ENCODE results near the gene OTUB2. TPM values are rescaled to one million over a fixed set of nuclear protein-coding genes. Genes with fewer than 3 reads are reported as not detected.

Gene OTUB2
- total RNA-seq, 4 donors from 2014 or later: 0.11 TPM; not detected in 3

DNA sequence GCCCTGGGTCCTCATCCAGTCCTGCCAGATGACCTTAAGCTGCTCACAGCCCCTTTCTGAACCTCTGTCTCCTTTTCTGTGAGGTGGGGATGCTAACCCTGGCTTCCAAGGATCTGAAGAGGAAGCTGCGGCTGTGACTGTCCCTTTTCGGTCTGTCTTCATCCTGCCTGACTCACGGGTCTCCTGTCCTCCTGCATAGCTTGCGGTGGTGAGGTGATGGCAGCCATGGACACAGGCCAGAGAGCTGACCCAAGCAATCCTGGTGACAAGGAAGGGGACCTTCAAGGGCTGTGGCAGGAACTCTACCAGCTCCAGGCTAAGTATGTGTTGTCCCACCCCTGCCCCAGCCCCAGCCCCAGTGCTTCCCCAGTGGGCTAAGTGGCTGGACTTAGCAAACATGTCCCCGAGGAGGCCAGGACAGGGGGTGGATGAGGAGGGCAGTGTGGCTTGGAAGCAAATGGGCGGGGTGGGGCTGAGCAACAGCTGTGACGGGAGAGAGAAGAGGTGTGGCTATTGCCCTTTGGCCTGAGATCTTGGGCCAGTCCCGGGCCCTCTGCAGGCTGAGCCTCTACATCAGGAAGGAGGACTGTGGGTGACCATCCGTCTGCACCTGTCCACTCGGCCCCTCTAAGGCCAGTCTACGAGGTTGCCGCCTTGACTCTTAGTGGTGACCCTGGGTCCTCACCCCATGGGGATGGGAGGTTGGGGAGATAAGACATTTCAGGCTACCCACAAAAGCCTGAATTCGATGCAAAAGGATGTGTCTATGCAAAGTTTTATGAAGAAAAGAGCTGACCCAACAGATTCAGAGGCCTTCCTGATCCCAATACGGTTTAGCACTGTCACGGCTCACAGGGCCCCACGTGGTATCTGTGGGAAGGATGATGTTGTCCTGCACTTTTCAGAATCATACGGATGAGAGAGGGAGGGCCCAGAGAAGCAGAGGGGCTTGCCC is 27.9 kb upstream of the OTUB2 start:
- TF ChIP-seq, protein P1, sequence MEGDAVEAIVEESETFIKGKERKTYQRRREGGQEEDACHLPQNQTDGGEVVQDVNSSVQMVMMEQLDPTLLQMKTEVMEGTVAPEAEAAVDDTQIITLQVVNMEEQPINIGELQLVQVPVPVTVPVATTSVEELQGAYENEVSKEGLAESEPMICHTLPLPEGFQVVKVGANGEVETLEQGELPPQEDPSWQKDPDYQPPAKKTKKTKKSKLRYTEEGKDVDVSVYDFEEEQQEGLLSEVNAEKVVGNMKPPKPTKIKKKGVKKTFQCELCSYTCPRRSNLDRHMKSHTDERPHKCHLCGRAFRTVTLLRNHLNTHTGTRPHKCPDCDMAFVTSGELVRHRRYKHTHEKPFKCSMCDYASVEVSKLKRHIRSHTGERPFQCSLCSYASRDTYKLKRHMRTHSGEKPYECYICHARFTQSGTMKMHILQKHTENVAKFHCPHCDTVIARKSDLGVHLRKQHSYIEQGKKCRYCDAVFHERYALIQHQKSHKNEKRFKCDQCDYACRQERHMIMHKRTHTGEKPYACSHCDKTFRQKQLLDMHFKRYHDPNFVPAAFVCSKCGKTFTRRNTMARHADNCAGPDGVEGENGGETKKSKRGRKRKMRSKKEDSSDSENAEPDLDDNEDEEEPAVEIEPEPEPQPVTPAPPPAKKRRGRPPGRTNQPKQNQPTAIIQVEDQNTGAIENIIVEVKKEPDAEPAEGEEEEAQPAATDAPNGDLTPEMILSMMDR (IDR thresholded peaks at IDR 0.05 in 4 of 5, conservative IDR thresholded peaks at IDR 0.05 in 1 of 5): no peak
- TF ChIP-seq POLR2A (IDR thresholded peaks at IDR 0.05): peak in 1 of 2 donors; percentile 30
- ATAC-seq: peak; percentile 18 to 42
- intact Hi-C loops (cut with DNase I; ENCODE audit: low total_unique reads) (loop anchor here (5.0 kb wide), 1 partner anchor 41 kb away; no protein-coding TSS in a partner anchor), in situ Hi-C loops (cut with MboI; ENCODE audit: low sequenced_read_pairs in 4 of 4) (loop anchor here in 2 of 4 donors (5.0 to 10.0 kb wide), 2 partner anchors 53 to 56 kb away; no protein-coding TSS in a partner anchor)
- peak; percentile 54 to 88 for DNase-seq
- peak overlapping the region; percentile 97 to 100 (median 97) for H3K27ac ChIP-seq
- no peak overlapping the region for H3K4me3 ChIP-seq
- no peaks in the 10 kb centered on the region for H3K9me3 ChIP-seq
- H3K36me3 ChIP-seq: no peaks in the 10 kb centered on the region
- H3K4me1 ChIP-seq: peaks cover 53 to 61% of the 10 kb centered on the region in 2 donors
- H3K27me3 ChIP-seq: no peaks in the 10 kb centered on the region

GRCh38 chr14:93998871-93999403 is 27.2 kb upstream of the OTUB2 start:
- peak overlapping the region; percentile 97 to 100 (median 97) for H3K27ac ChIP-seq
- intact Hi-C loops (cut with DNase I; ENCODE audit: low total_unique reads): loop anchor here (5.0 kb wide), 1 partner anchor 42 kb away; no protein-coding TSS in a partner anchor
- ATAC-seq: no peak

DNA sequence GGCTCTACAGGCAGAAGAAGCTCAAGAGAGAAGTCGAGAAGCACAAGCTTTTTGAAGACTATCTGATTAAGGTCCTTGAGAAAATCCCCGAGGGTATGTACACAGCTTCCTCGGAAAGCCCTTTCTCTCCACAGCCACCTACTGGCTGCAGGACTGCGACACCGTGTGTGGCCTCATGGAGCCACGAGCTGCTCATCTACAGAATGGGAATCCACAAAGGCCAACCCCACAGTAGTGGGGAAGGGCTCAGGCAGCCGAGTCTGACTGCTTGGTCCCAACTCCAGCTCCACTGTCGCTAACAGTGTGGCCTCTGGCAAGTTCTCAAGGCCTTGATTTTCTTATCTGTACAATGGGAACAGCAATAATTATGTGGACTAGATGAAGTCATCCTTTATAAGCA is 26.6 kb upstream of the OTUB2 start:
- no peaks in the 10 kb centered on the region for H3K36me3 ChIP-seq
- ATAC-seq: no peak
- intact Hi-C loops (cut with DNase I; ENCODE audit: low total_unique reads): loop anchor here (5.0 kb wide), 1 partner anchor 42 kb away; no protein-coding TSS in a partner anchor
- H3K4me3 ChIP-seq: no peak overlapping the region
- no peaks in the 10 kb centered on the region for H3K9me3 ChIP-seq
- in situ Hi-C loops (cut with MboI; ENCODE audit: low sequenced_read_pairs in 4 of 4): loop anchor here in 2 of 4 donors (5.0 to 10.0 kb wide), 2 partner anchors 55 to 57 kb away; no protein-coding TSS in a partner anchor
- H3K27ac ChIP-seq: peak overlapping the region; percentile 97 to 100 (median 97)
- H3K4me1 ChIP-seq: peaks cover 49 to 53% of the 10 kb centered on the region in 2 donors
- DNase-seq: no peak
- TF ChIP-seq POLR2A (IDR thresholded peaks at IDR 0.05): no peak
- TF ChIP-seq, protein P1 (IDR thresholded peaks at IDR 0.05 in 4 of 5, conservative IDR thresholded peaks at IDR 0.05 in 1 of 5): no peak
- no peaks in the 10 kb centered on the region for H3K27me3 ChIP-seq

More at GRCh38 chr14:93998871-93999403, 27.2 kb upstream of the OTUB2 start:
- no peaks in the 10 kb centered on the region for H3K36me3 ChIP-seq
- H3K27me3 ChIP-seq: no peaks in the 10 kb centered on the region
- no peaks in the 10 kb centered on the region for H3K9me3 ChIP-seq
- peak in 1 of 2 donors; percentile 41 for DNase-seq
- H3K4me3 ChIP-seq: no peak overlapping the region
- peaks cover 53 to 59% of the 10 kb centered on the region in 2 donors for H3K4me1 ChIP-seq
- in situ Hi-C loops (cut with MboI; ENCODE audit: low sequenced_read_pairs in 4 of 4): loop anchor here in 2 of 4 donors (5.0 to 10.0 kb wide), 2 partner anchors 54 to 57 kb away; no protein-coding TSS in a partner anchor
- no peak for TF ChIP-seq POLR2A (IDR thresholded peaks at IDR 0.05)
- TF ChIP-seq, protein P1 (IDR thresholded peaks at IDR 0.05 in 4 of 5, conservative IDR thresholded peaks at IDR 0.05 in 1 of 5): no peak

DNA sequence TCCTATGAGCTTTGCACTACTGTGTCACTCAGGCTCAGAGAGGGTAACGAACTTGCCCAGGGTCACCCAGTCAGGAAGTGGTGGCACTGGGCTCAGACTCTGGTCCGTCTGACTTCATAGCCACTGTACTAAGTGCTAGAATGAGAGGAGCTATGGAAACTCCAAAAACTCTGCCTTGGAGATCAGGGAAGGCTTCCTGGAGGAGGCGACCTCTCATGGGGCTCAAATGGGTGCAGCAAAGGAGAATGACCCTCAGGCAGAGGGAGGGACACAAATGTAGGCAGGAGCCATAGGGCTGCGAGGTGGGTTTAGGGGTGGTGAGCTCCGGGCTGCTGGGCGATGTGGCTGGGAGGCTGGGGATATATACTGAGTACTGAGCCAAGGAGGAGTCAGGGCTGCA is 25.9 kb upstream of the OTUB2 start:
- intact Hi-C loops (cut with DNase I; ENCODE audit: low total_unique reads): loop anchor here (10.0 kb wide), 1 partner anchor 345 kb away; no protein-coding TSS in a partner anchor
- Histone ChIP-seq H3K4me1 (peaks cover 44 to 48% of the 10 kb centered on the region in 2 donors), H3K4me3 (no peak overlapping the region), H3K27me3 (no peaks in the 10 kb centered on the region), H3K9me3 (no peaks in the 10 kb centered on the region), H3K27ac (no peak overlapping the region), H3K36me3 (no peaks in the 10 kb centered on the region)
- DNase-seq (no peak), ATAC-seq (no peak)
- in situ Hi-C loops (cut with MboI; ENCODE audit: low sequenced_read_pairs in 4 of 4): loop anchor here in 3 of 4 donors (5.0 to 10.0 kb wide), 2 partner anchors 58 to 345 kb away; no protein-coding TSS in a partner anchor
- TF ChIP-seq POLR2A (IDR thresholded peaks at IDR 0.05): no peak
- TF ChIP-seq, protein P1 (IDR thresholded peaks at IDR 0.05 in 4 of 5, conservative IDR thresholded peaks at IDR 0.05 in 1 of 5): no peak
